H9 (cell line): ENCODE data around the gene CACNA2D3. TPM values are rescaled to one million over a fixed set of nuclear protein-coding genes. Genes with fewer than 3 reads are reported as not detected.

Experiments used
- DNase-seq: peaks from one replicate; pipeline ENCODE4 v3.0.0-alpha.2; 2017
- H2AFZ ChIP-seq: one replicate; pipeline ENCODE4 v1.6.1; 2013; ENCODE audit warnings: mild to moderate bottlenecking, low read length, control low read depth, moderate library complexity
- H2AK5ac ChIP-seq: 2 replicates; pipeline ENCODE4 v1.6.1; 2013; ENCODE audit warnings: low read length, control low read depth, mixed read lengths; ENCODE audit not compliant: insufficient read length
- H2BK120ac ChIP-seq: one replicate; pipeline ENCODE4 v1.6.1; 2013; ENCODE audit warnings: low read depth, mild to moderate bottlenecking, low read length, control low read depth, inconsistent platforms; ENCODE audit not compliant: poor library complexity, severe bottlenecking
- H2BK12ac ChIP-seq: 2 replicates; pipeline ENCODE4 v1.6.1; 2013; ENCODE audit warnings: low read length, control low read depth, mixed read lengths, low read depth; ENCODE audit not compliant: insufficient read length
- H2BK15ac ChIP-seq: 2 replicates; pipeline ENCODE4 v1.6.1; 2013; ENCODE audit warnings: low read depth, low read length, control low read depth
- H2BK20ac ChIP-seq: one replicate; pipeline ENCODE4 v1.6.1; 2013; ENCODE audit warnings: low read depth, mild to moderate bottlenecking, low read length, control low read depth, inconsistent platforms; ENCODE audit not compliant: poor library complexity, severe bottlenecking
- H2BK5ac ChIP-seq: 2 replicates; pipeline ENCODE4 v1.6.1; 2013; ENCODE audit warnings: low read length, control low read depth, mixed read lengths; ENCODE audit not compliant: insufficient read length
- H3K14ac ChIP-seq: 2 replicates; pipeline ENCODE4 v1.6.1; 2013; ENCODE audit warnings: low read length, control low read depth; ENCODE audit not compliant: insufficient read depth
- H3K18ac ChIP-seq: 2 replicates; pipeline ENCODE4 v1.6.1; 2013; ENCODE audit warnings: low read depth, mild to moderate bottlenecking, mixed read lengths, low read length, control low read depth; ENCODE audit not compliant: insufficient read length
- H3K23ac ChIP-seq: 2 replicates; pipeline ENCODE4 v1.6.1; 2013; ENCODE audit warnings: low read length, control low read depth, mixed read lengths, low read depth; ENCODE audit not compliant: insufficient read length
- H3K23me2 ChIP-seq: 2 replicates; pipeline ENCODE4 v1.6.1; 2013; ENCODE audit warnings: low read depth, mild to moderate bottlenecking, mixed read lengths, low read length, control low read depth; ENCODE audit not compliant: insufficient read length, poor library complexity, severe bottlenecking
- H3K27ac ChIP-seq: 2 replicates; pipeline ENCODE4 v1.5.1; 2013; ENCODE audit warnings: low read length, control low read depth, mixed read lengths, low read depth; ENCODE audit not compliant: insufficient read length
- H3K27me3 ChIP-seq: 2 replicates; pipeline ENCODE4 v1.6.1; 2013; ENCODE audit warnings: low read length, control low read depth, inconsistent platforms; ENCODE audit not compliant: insufficient read depth
- H3K4ac ChIP-seq: 2 replicates; pipeline ENCODE4 v1.6.1; 2013; ENCODE audit warnings: low read depth, mild to moderate bottlenecking, control low read depth, inconsistent platforms, low read length, moderate library complexity
- H3K4me1 ChIP-seq: 2 replicates; pipeline ENCODE4 v1.6.1; 2013; ENCODE audit warnings: low read length, control low read depth, inconsistent platforms; ENCODE audit not compliant: insufficient read depth
- H3K4me2 ChIP-seq: 2 replicates; pipeline ENCODE4 v1.6.1; 2013; ENCODE audit warnings: low read length, control low read depth, mixed read lengths; ENCODE audit not compliant: insufficient read length, insufficient read depth
- H3K56ac ChIP-seq: 2 replicates; pipeline ENCODE4 v1.6.1; 2013; ENCODE audit warnings: low read depth, mild to moderate bottlenecking, mixed read lengths, low read length, control low read depth; ENCODE audit not compliant: insufficient read length
- H3K79me1 ChIP-seq: 2 replicates; pipeline ENCODE4 v1.6.1; 2013; ENCODE audit warnings: low read depth, mild to moderate bottlenecking, moderate library complexity, low read length, control low read depth, inconsistent platforms; ENCODE audit not compliant: insufficient read depth, poor library complexity, severe bottlenecking
- H3K79me2 ChIP-seq: 2 replicates; pipeline ENCODE4 v1.6.1; 2013; ENCODE audit warnings: low read length, control low read depth, inconsistent platforms; ENCODE audit not compliant: insufficient read depth
- H3K9ac ChIP-seq: 2 replicates; pipeline ENCODE4 v1.6.1; 2013; ENCODE audit warnings: low read length, control low read depth, mixed read lengths; ENCODE audit not compliant: insufficient read length; ENCODE audit errors: extremely low read depth
- H3K9me3 ChIP-seq: one replicate; pipeline ENCODE4 v1.6.1; 2013; ENCODE audit warnings: low read depth, low read length, inconsistent platforms; ENCODE audit not compliant: control insufficient read depth
- H3T11ph ChIP-seq: one replicate; pipeline ENCODE4 v1.6.1; 2013; ENCODE audit warnings: mild to moderate bottlenecking, low read length, control low read depth, inconsistent platforms
- H4K20me1 ChIP-seq: one replicate; pipeline ENCODE4 v1.6.1; 2013; ENCODE audit not compliant: control insufficient read depth, insufficient read length, insufficient read depth
- H4K5ac ChIP-seq: 2 replicates; pipeline ENCODE4 v1.6.1; 2013; ENCODE audit warnings: low read depth, mild to moderate bottlenecking, mixed read lengths, low read length, control low read depth; ENCODE audit not compliant: insufficient read length
- H4K8ac ChIP-seq: replicated peaks from 2 replicates; pipeline ENCODE4 v1.6.1; 2013; ENCODE audit warnings: low read length, control low read depth, mixed read lengths, low read depth; ENCODE audit not compliant: insufficient read length
- H4K91ac ChIP-seq: 2 replicates; pipeline ENCODE4 v1.6.1; 2013; ENCODE audit warnings: low read depth, mild to moderate bottlenecking, moderate library complexity, mixed read lengths, low read length, control low read depth; ENCODE audit not compliant: insufficient read length
- H3K27ac Mint-ChIP-seq, 3 experiments: 2 replicates in 2 of 3; 3 replicates in 1 of 3; pipeline ENCODE4 v1.8.0; 2020 to 2021; ENCODE audit warnings: mixed read lengths in 3 of 3, mild to moderate bottlenecking in 1 of 3, moderate library complexity in 1 of 3
- H3K27me3 Mint-ChIP-seq: 2 replicates; pipeline ENCODE4 v1.8.0; 2021; ENCODE audit warnings: low read depth, mild to moderate bottlenecking, moderate library complexity, mixed read lengths
- H3K36me3 Mint-ChIP-seq, 3 experiments: 2 replicates in 2 of 3; 3 replicates in 1 of 3; pipeline ENCODE4 v1.8.0; 2020 to 2021; ENCODE audit warnings: low read depth in 3 of 3, mixed read lengths in 3 of 3; ENCODE audit not compliant: insufficient read depth in 1 of 3
- H3K4me1 Mint-ChIP-seq, 2 experiments: 2 replicates each; pipeline ENCODE4 v1.8.0; 2020; ENCODE audit warnings: mixed read lengths in 2 of 2
- H3K4me3 Mint-ChIP-seq, 2 experiments: 2 replicates in 1 of 2; 3 replicates in 1 of 2; pipeline ENCODE4 v1.8.0; 2020 to 2021; ENCODE audit warnings: mild to moderate bottlenecking in 2 of 2, mixed read lengths in 2 of 2, moderate library complexity in 1 of 2
- H3K9me3 Mint-ChIP-seq, 2 experiments: 2 replicates in 1 of 2; 3 replicates in 1 of 2; pipeline ENCODE4 v1.8.0; 2020; ENCODE audit warnings: mild to moderate bottlenecking in 2 of 2, mixed read lengths in 2 of 2, moderate library complexity in 1 of 2
- WGBS: extraction: QIAGEN DNeasy Blood & Tissue Kit; methylation state at CpG from one replicate; pipeline ENCODE4 v1.1.7; 2013; ENCODE audit warnings: missing lambda C conversion rate, low lambda C conversion rate, mixed read lengths; ENCODE audit not compliant: insufficient read length; ENCODE audit errors: extremely low coverage; 5-methylcytosine and 5-hydroxymethylcytosine counted together
- total RNA-seq: library from RNA; stranded (reverse); gene quantifications from 2 replicates; pipeline ENCODE4 v1.2.1, GENCODE V29; 2021
- TF ChIP-seq, protein P1 (sequence below): fragments of 200-600 bp; sonication (generic); conservative IDR thresholded peaks from 3 replicates; pipeline ENCODE4 v1.8.0; 2021; ENCODE audit warnings: antibody characterized with exemption, mild to moderate bottlenecking

Gene CACNA2D3
- total RNA-seq, 1 experiment from 2014 or later = 3.2 TPM

DNA sequence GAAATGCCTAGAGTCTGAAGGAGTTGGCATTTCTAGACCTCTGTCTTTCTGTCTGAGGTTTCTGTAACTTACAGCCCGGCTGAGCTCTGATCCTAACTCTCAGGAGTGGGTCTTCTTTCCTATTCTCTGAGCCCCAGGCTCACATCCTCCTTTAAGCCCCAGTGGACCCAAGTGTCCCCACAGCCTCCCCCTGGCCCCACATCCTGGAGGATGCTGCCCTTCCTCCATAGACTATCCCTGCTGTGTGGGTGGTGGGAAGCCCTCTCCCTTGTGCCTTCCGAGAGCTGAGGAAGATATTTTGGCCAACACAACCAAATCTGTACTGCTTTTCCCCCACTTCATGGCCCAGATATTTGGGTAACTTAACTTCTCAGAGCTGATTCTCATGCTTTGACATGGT, 654.2 kb downstream of the CACNA2D3 start:
- no peak overlapping the region for H3K4ac ChIP-seq
- Mint-ChIP-seq H3K9me3 (no peaks in the 10 kb centered on the region), H3K36me3 (peaks cover 3 to 5% (median 3%) of the 10 kb centered on the region in 3 experiments; a peak in 5 of 7 replicates), H3K4me3 (no peak overlapping the region), H3K4me1 (peaks cover 16 to 30% of the 10 kb centered on the region in 2 experiments), H3K27ac (no peak overlapping the region), H3K27me3 (no peaks in the 10 kb centered on the region)
- no peak overlapping the region for H3K27ac ChIP-seq
- H3K9me3 ChIP-seq = no peaks in the 10 kb centered on the region
- H3K14ac ChIP-seq = no peak overlapping the region
- H3K23me2 ChIP-seq = no peaks in the 10 kb centered on the region
- no peak overlapping the region for H2BK20ac ChIP-seq
- DNase-seq = no peak
- no peak overlapping the region for H2BK5ac ChIP-seq
- H3K18ac ChIP-seq = no peak overlapping the region
- no peak overlapping the region for H2AFZ ChIP-seq
- H4K91ac ChIP-seq = no peak overlapping the region
- no peak overlapping the region for H2BK15ac ChIP-seq
- no peak overlapping the region for H4K8ac ChIP-seq
- no peaks in the 10 kb centered on the region for H3K79me1 ChIP-seq
- no peaks in the 10 kb centered on the region for H3K27me3 ChIP-seq
- peaks cover 5% of the 10 kb centered on the region; the same call in 1 of the 2 replicates for H3K4me1 ChIP-seq
- no peak overlapping the region for H3K4me2 ChIP-seq
- no peak overlapping the region for H3T11ph ChIP-seq
- H4K20me1 ChIP-seq = no peaks in the 10 kb centered on the region
- no peak overlapping the region for H3K56ac ChIP-seq
- H3K23ac ChIP-seq = no peak overlapping the region
- H2BK12ac ChIP-seq = no peak overlapping the region
- no peaks in the 10 kb centered on the region for H3K79me2 ChIP-seq
- H3K9ac ChIP-seq = no peak overlapping the region
- no peak overlapping the region for H2AK5ac ChIP-seq
- TF ChIP-seq, protein P1, sequence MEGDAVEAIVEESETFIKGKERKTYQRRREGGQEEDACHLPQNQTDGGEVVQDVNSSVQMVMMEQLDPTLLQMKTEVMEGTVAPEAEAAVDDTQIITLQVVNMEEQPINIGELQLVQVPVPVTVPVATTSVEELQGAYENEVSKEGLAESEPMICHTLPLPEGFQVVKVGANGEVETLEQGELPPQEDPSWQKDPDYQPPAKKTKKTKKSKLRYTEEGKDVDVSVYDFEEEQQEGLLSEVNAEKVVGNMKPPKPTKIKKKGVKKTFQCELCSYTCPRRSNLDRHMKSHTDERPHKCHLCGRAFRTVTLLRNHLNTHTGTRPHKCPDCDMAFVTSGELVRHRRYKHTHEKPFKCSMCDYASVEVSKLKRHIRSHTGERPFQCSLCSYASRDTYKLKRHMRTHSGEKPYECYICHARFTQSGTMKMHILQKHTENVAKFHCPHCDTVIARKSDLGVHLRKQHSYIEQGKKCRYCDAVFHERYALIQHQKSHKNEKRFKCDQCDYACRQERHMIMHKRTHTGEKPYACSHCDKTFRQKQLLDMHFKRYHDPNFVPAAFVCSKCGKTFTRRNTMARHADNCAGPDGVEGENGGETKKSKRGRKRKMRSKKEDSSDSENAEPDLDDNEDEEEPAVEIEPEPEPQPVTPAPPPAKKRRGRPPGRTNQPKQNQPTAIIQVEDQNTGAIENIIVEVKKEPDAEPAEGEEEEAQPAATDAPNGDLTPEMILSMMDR = no peak
- no CpG with 5 or more reads among the region's 2 CpGs for WGBS
- H4K5ac ChIP-seq = no peak overlapping the region
- H2BK120ac ChIP-seq = no peak overlapping the region
